Mesenchymal stem cell (in vitro differentiated cells and primary cell): ENCODE data around the gene EXOC1.
"Not testable (repeated sequence)": the region's sequence is repeated elsewhere in the genome, so short reads cannot be mapped to it uniquely, and the experiment has no call there.

ENCODE experiments used
- DNase-seq: peaks from one replicate; pipeline ENCODE4 v3.0.0-alpha.2; 2013
- H2AFZ ChIP-seq: one replicate; pipeline ENCODE4 v1.6.1; 2013; ENCODE audit warnings: low read depth, mild to moderate bottlenecking, control low read depth, inconsistent platforms, low read length, moderate library complexity
- H2AK5ac ChIP-seq: 2 replicates; pipeline ENCODE4 v1.6.1; 2013; ENCODE audit warnings: low read length, moderate library complexity, mild to moderate bottlenecking, inconsistent platforms; ENCODE audit not compliant: severe bottlenecking
- H2BK120ac ChIP-seq: one replicate; pipeline ENCODE4 v1.6.1; 2013; ENCODE audit warnings: low read depth, mild to moderate bottlenecking, inconsistent platforms, low read length, moderate library complexity
- H2BK12ac ChIP-seq, 2 experiments: one replicate each; pipeline ENCODE4 v1.6.1; 2013; ENCODE audit warnings: inconsistent platforms in 2 of 2, low read length in 2 of 2, mild to moderate bottlenecking in 2 of 2, moderate library complexity in 2 of 2, control low read depth in 1 of 2
- H2BK15ac ChIP-seq: one replicate; pipeline ENCODE4 v1.6.1; 2013; ENCODE audit warnings: mild to moderate bottlenecking, low read depth, inconsistent platforms; ENCODE audit not compliant: poor library complexity, severe bottlenecking
- H2BK5ac ChIP-seq: 2 replicates; pipeline ENCODE4 v1.6.1; 2013; ENCODE audit warnings: low read depth, mild to moderate bottlenecking, low read length, control low read depth, inconsistent platforms; ENCODE audit not compliant: poor library complexity, severe bottlenecking
- H3K14ac ChIP-seq, 2 experiments: one replicate each; pipeline ENCODE4 v1.6.1; 2013; ENCODE audit warnings: inconsistent platforms in 2 of 2, low read length in 2 of 2, control low read depth in 1 of 2, mild to moderate bottlenecking in 1 of 2, moderate library complexity in 1 of 2
- H3K18ac ChIP-seq, 2 experiments: one replicate each; pipeline ENCODE4 v1.6.1; 2013; ENCODE audit warnings: inconsistent platforms in 2 of 2, low read length in 2 of 2, control low read depth in 1 of 2, low read depth in 1 of 2, mild to moderate bottlenecking in 1 of 2
- H3K23ac ChIP-seq, 2 experiments: one replicate each; pipeline ENCODE4 v1.6.1; 2013; ENCODE audit warnings: inconsistent platforms in 2 of 2, low read length in 2 of 2, mild to moderate bottlenecking in 2 of 2, moderate library complexity in 2 of 2, control low read depth in 1 of 2
- H3K27ac ChIP-seq: 2 replicates; pipeline ENCODE4 v1.5.1; 2013; ENCODE audit warnings: mild to moderate bottlenecking, moderate library complexity, low read length, control low read depth, inconsistent platforms; ENCODE audit not compliant: poor library complexity, severe bottlenecking
- H3K27me3 ChIP-seq, 2 experiments: 2 replicates each; pipeline versions ENCODE4 v1.6.1 to v1.7.0; 2013; ENCODE audit warnings: low read length in 2 of 2, mild to moderate bottlenecking in 2 of 2, moderate library complexity in 2 of 2, control low read depth in 1 of 2, inconsistent platforms in 1 of 2; ENCODE audit not compliant: control insufficient read depth in 1 of 2, insufficient read depth in 1 of 2
- H3K36me3 ChIP-seq, 2 experiments: 2 replicates each; pipeline versions ENCODE4 v1.6.1 to v1.7.0; 2013; ENCODE audit warnings: low read length in 2 of 2, control low read depth in 1 of 2, inconsistent platforms in 1 of 2, low read depth in 1 of 2, mild to moderate bottlenecking in 1 of 2; ENCODE audit not compliant: insufficient read depth in 2 of 2, control insufficient read depth in 1 of 2
- H3K4ac ChIP-seq, 2 experiments: one replicate each; pipeline ENCODE4 v1.6.1; 2013; ENCODE audit warnings: inconsistent platforms in 2 of 2, low read length in 2 of 2, mild to moderate bottlenecking in 2 of 2, moderate library complexity in 2 of 2, control low read depth in 1 of 2, low read depth in 1 of 2
- H3K4me1 ChIP-seq: 2 replicates; pipeline ENCODE4 v1.6.1; 2013; ENCODE audit warnings: low read depth, low read length, control low read depth; ENCODE audit not compliant: control insufficient read depth, insufficient read depth
- H3K4me2 ChIP-seq: 2 replicates; pipeline ENCODE4 v1.6.1; 2013; ENCODE audit warnings: low read length, mild to moderate bottlenecking, inconsistent platforms; ENCODE audit not compliant: poor library complexity, severe bottlenecking
- H3K4me3 ChIP-seq, 2 experiments: 2 replicates each; pipeline versions ENCODE4 v1.5.1 to v1.7.0; 2013; ENCODE audit warnings: low read length in 2 of 2, mild to moderate bottlenecking in 2 of 2, control low read depth in 1 of 2, low read depth in 1 of 2; ENCODE audit not compliant: insufficient read depth in 1 of 2
- H3K79me1 ChIP-seq: replicated peaks from 2 replicates; pipeline ENCODE4 v1.6.1; 2013; ENCODE audit warnings: mild to moderate bottlenecking, control low read depth, low read length, inconsistent platforms; ENCODE audit not compliant: poor library complexity, severe bottlenecking
- H3K9ac ChIP-seq: 2 replicates; pipeline ENCODE4 v1.7.0; 2013; ENCODE audit warnings: mild to moderate bottlenecking, low read length, moderate library complexity
- H3K9me3 ChIP-seq: 2 replicates; pipeline ENCODE4 v1.7.0; 2013; ENCODE audit warnings: mild to moderate bottlenecking, low read length; ENCODE audit not compliant: control insufficient read depth
- H4K8ac ChIP-seq: one replicate; pipeline ENCODE4 v1.6.1; 2013; ENCODE audit warnings: inconsistent platforms, mild to moderate bottlenecking, low read length, moderate library complexity
- H4K91ac ChIP-seq: one replicate; pipeline ENCODE4 v1.6.1; 2013; ENCODE audit warnings: mild to moderate bottlenecking, low read length, inconsistent platforms
- WGBS: methylation state at CpG from one replicate; pipeline ENCODE4 v1.1.7; 2013; ENCODE audit warnings: mixed read lengths; 5-methylcytosine and 5-hydroxymethylcytosine counted together

Gene EXOC1

GRCh38 chr4:55842312-55842711 is 11.1 kb upstream of the EXOC1 start:
- H3K4me2 ChIP-seq, H2BK12ac ChIP-seq, H3K23ac ChIP-seq, H4K91ac ChIP-seq, H3K18ac ChIP-seq, H3K79me1 ChIP-seq, H3K4me3 ChIP-seq, H3K9me3 ChIP-seq, H2AFZ ChIP-seq, H3K27ac ChIP-seq, H2BK15ac ChIP-seq, H2AK5ac ChIP-seq, H3K9ac ChIP-seq, H3K36me3 ChIP-seq, H3K4ac ChIP-seq, H2BK120ac ChIP-seq, H3K14ac ChIP-seq, H3K27me3 ChIP-seq, H3K4me1 ChIP-seq, DNase-seq, H4K8ac ChIP-seq, H2BK5ac ChIP-seq: not testable (repeated sequence)
- 9% methylated on average over 4 of the region's 10 CpGs for WGBS

DNA sequence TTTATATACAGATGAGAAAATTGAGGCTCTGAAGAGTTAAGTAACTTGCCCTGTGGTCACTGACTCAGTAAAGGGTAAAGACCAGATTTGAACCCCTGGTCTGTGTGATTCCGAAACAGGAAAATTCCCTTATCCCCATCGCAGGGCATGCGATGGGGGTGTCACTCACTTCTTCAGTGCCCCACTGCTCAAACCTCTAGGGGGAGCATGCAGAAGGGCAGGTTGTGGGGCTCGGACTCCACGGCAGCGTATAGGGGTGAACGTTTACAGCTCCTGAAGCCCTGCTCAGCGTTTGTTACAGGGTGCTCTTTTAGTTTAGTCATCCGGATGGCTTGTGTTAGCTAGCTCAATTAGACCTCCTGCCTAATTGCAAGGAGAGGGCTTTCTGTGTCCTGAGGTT is 3.7 kb upstream of the EXOC1 start:
- Histone ChIP-seq H3K36me3 (no peaks in the 10 kb centered on the region), H3K79me1 (peaks cover 3% of the 10 kb centered on the region), H2BK12ac (no peak overlapping the region), H3K9me3 (no peaks in the 10 kb centered on the region), H3K4me3 (no peak overlapping the region), H3K4me1 (no peaks in the 10 kb centered on the region), H4K91ac (no peak overlapping the region), H2BK120ac (no peak overlapping the region), H3K23ac (no peak overlapping the region), H2BK15ac (no peak overlapping the region), H3K4me2 (no peak overlapping the region), H2AK5ac (no peak overlapping the region), H2AFZ (no peak overlapping the region), H3K27ac (no peak overlapping the region), H3K9ac (no peak overlapping the region), H2BK5ac (no peak overlapping the region), H4K8ac (no peak overlapping the region), H3K18ac (no peak overlapping the region), H3K14ac (no peak overlapping the region), H3K4ac (no peak overlapping the region), H3K27me3 (no peaks in the 10 kb centered on the region)
- DNase-seq, result no peak
- WGBS, result 85% methylated on average over 9 of the region's 9 CpGs

DNA sequence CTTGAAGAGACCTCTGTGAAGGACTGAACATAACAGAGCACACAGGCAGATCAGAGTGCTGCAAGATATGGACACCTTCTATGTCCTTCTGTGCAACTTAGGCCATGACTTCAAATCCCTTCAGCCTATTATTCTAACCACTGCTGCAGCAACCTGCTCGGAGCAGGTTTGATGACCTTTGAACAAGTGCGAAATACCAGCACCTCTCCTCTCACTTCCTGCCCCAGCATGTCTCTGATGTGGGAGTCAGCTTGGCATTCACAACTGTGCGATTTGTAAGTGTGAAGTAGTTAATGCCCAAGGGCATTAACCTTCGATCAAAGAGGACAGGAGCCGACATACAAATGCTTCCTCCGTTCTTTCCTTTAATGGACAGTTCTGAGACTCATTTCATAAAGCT is 1.6 kb upstream of the EXOC1 start:
- no peak overlapping the region for H2BK12ac ChIP-seq
- H4K91ac ChIP-seq, result no peak overlapping the region
- no peaks in the 10 kb centered on the region for H3K4me1 ChIP-seq
- H3K27me3 ChIP-seq, result no peaks in the 10 kb centered on the region
- no peak overlapping the region for H3K14ac ChIP-seq
- H2AFZ ChIP-seq, result no peak overlapping the region
- H3K4ac ChIP-seq, result no peak overlapping the region
- H3K79me1 ChIP-seq, result peaks cover 8% of the 10 kb centered on the region
- H3K27ac ChIP-seq, result no peak overlapping the region
- H3K9ac ChIP-seq, result no peak overlapping the region
- H3K4me3 ChIP-seq, result no peak overlapping the region
- H3K36me3 ChIP-seq, result no peaks in the 10 kb centered on the region
- H2BK15ac ChIP-seq, result no peak overlapping the region
- H3K23ac ChIP-seq, result no peak overlapping the region
- no peak overlapping the region for H2AK5ac ChIP-seq
- H4K8ac ChIP-seq, result no peak overlapping the region
- H2BK5ac ChIP-seq, result no peak overlapping the region
- H3K4me2 ChIP-seq, result no peak overlapping the region
- 96% methylated on average over 5 of the region's 6 CpGs for WGBS
- no peak overlapping the region for H3K18ac ChIP-seq
- no peak overlapping the region for H2BK120ac ChIP-seq
- no peaks in the 10 kb centered on the region for H3K9me3 ChIP-seq
- DNase-seq, result no peak

DNA sequence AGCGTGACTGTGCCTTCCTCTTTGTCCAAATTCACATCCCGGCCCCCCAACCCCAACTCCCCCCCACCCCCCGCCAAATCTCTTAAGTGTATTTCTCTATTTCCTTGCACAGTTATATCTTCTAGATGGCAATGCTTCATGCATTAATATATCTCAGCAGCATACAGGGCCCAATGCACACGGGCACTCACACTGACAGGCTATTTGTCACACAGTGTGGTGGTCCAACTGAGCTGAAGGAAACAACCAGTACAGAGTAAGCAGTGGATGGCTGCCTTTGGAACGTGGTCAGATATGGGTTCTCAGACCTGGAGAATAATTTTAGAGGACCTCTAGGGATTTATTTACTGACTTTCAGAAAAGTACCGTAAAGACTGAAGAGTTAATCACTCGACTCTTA is 681 bp downstream of the EXOC1 start:
- 42% methylated on average over 5 of the region's 7 CpGs for WGBS
- Histone ChIP-seq H2AK5ac (no peak overlapping the region), H4K8ac (peak overlapping the region; percentile 99), H3K4ac (no peak overlapping the region), H2BK12ac (no peak overlapping the region), H3K79me1 (peaks cover 11% of the 10 kb centered on the region), H3K27me3 (no peaks in the 10 kb centered on the region), H2BK15ac (no peak overlapping the region), H2BK5ac (no peak overlapping the region), H2BK120ac (no peak overlapping the region), H3K27ac (no peak overlapping the region), H3K36me3 (peaks cover 0 to 12% of the 10 kb centered on the region in 2 experiments), H3K14ac (no peak overlapping the region), H3K23ac (no peak overlapping the region), H3K9me3 (no peaks in the 10 kb centered on the region), H3K4me2 (peak overlapping the region; percentile 83), H4K91ac (no peak overlapping the region), H3K9ac (peak overlapping the region; percentile 95), H3K4me1 (no peaks in the 10 kb centered on the region), H2AFZ (no peak overlapping the region), H3K4me3 (peak overlapping the region; percentile 94 to 97), H3K18ac (no peak overlapping the region)
- DNase-seq, result peak; percentile 19
